HepG2 (cell line): Measurements from ENCODE around the gene KIF6. TPM values are rescaled to one million over a fixed set of nuclear protein-coding genes. Genes with fewer than 3 reads are reported as not detected.
A peak's percentile ranks its signal among the peaks of the same experiment; 100 is the strongest.

Experiments
- ATAC-seq: fragments of 200-7000 bp; cut with Tn5 transposase; 3 replicates; pipeline ENCODE4 v1.9.1; 2020; ENCODE audit warnings: mild to moderate bottlenecking, moderate library complexity
- BruUV-seq: library from RNA; stranded (reverse); fragments of 400-500 nt; replicated peaks from 2 replicates; lab custom pipeline; 2021; lab: Mats Ljungman, UMichigan
- CTCF ChIA-PET: fragments of 300-600 bp; formaldehyde crosslinking; extraction: SDS; loops from one replicate; lab custom pipeline; 2021; ENCODE audit warnings: low total read pairs, inconsistent platforms, low intra/inter-chr PET ratio; lab: Yijun Ruan, JAX
- POLR2A ChIA-PET: fragments of 350-600 bp; sonication (Branson Sonifier 250); formaldehyde crosslinking; loops from one replicate; lab custom pipeline; 2020; ENCODE audit warnings: antibody characterized with exemption, inconsistent platforms; lab: Yijun Ruan, JAX
- DNase-seq: peaks from one replicate; pipeline ENCODE4 v3.0.0-alpha.2; 2015; ENCODE audit warnings: low spot score
- FAIRE-seq: peaks from 3 replicates; lab custom pipeline; 2011; peaks lifted over from hg19 to GRCh38; lab: Jason Lieb, UNC
- H2AFZ ChIP-seq: one replicate; pipeline ENCODE4 v1.6.1; 2011; ENCODE audit warnings: low read length, inconsistent platforms
- H3K27ac ChIP-seq: fragments of 300-600 bp; 3 replicates; pipeline ENCODE4 v1.8.0; 2011; ENCODE audit warnings: mixed run types, mild to moderate bottlenecking, mixed read lengths, low read length, inconsistent platforms; ENCODE audit not compliant: insufficient read depth; ENCODE audit errors: extremely low read length
- H3K27me3 ChIP-seq, 2 experiments: fragments of 200-600 bp in 1 of 2; 2 replicates in 1 of 2; 3 replicates in 1 of 2; pipeline versions ENCODE4 v1.6.0 to v1.8.0; 2011; ENCODE audit warnings: low read length in 2 of 2, mild to moderate bottlenecking in 2 of 2, moderate library complexity in 2 of 2, inconsistent platforms in 1 of 2; ENCODE audit not compliant: insufficient read depth in 2 of 2, control insufficient read depth in 1 of 2
- H3K36me3 ChIP-seq, 2 experiments: fragments of 200-600 bp in 1 of 2; replicated peaks in 1 of 2; 2 replicates in 1 of 2; 3 replicates in 1 of 2; pipeline versions ENCODE4 v1.5.1 to v1.8.0; 2011; ENCODE audit warnings: low read length in 2 of 2, inconsistent platforms in 1 of 2; ENCODE audit not compliant: insufficient read depth in 2 of 2, control insufficient read depth in 1 of 2
- H3K4me1 ChIP-seq: 2 replicates; pipeline ENCODE4 v1.5.1; 2012; ENCODE audit warnings: low read length, inconsistent platforms; ENCODE audit not compliant: insufficient read depth
- H3K4me2 ChIP-seq: 2 replicates; pipeline ENCODE4 v1.6.0; 2011; ENCODE audit warnings: low read depth, low read length, inconsistent platforms
- H3K4me3 ChIP-seq, 3 experiments: fragments of 200-600 bp in 1 of 3; sonication (generic), shearing (Covaris generic) in 1 of 3; replicated peaks in 1 of 3; 2 replicates each; pipeline ENCODE4 v1.5.1; 2011 to 2016; ENCODE audit warnings: low read length in 3 of 3, inconsistent platforms in 2 of 3, low read depth in 2 of 3, mild to moderate bottlenecking in 2 of 3, control low read depth in 1 of 3, mixed read lengths in 1 of 3; ENCODE audit not compliant: insufficient read depth in 1 of 3
- H3K79me2 ChIP-seq: one replicate; pipeline ENCODE4 v1.6.1; 2011; ENCODE audit warnings: low read length, inconsistent platforms; ENCODE audit not compliant: insufficient read depth
- H3K9ac ChIP-seq: 2 replicates; pipeline ENCODE4 v1.6.0; 2011; ENCODE audit warnings: mild to moderate bottlenecking, low read depth, low read length, inconsistent platforms; ENCODE audit not compliant: insufficient read depth
- H3K9me3 ChIP-seq: 2 replicates; pipeline ENCODE4 v1.5.1; 2012; ENCODE audit warnings: mild to moderate bottlenecking, low read length
- H4K20me1 ChIP-seq: 2 replicates; pipeline ENCODE4 v1.6.0; 2011; ENCODE audit warnings: inconsistent platforms, mild to moderate bottlenecking, low read length, moderate library complexity; ENCODE audit not compliant: insufficient read depth
- BORCS8-MEF2B ChIP-seq: sonication (generic); formaldehyde crosslinking; IDR thresholded peaks from 2 replicates; pipeline ENCODE4 v1.8.0; 2022; ENCODE audit warnings: mild to moderate bottlenecking, missing genetic modification reagents
- HOMEZ ChIP-seq: IDR thresholded peaks from 2 replicates; pipeline ENCODE4 v1.6.1; 2016; ENCODE audit warnings: low read depth
- KAT7 ChIP-seq: IDR thresholded peaks from 2 replicates; pipeline ENCODE4 v1.6.1; 2018; ENCODE audit warnings: borderline replicate concordance, missing compliant biosample characterization
- KLF13 ChIP-seq: sonication (generic); formaldehyde crosslinking; IDR thresholded peaks from 2 replicates; pipeline ENCODE4 v1.4.0; 2020; ENCODE audit warnings: mild to moderate bottlenecking, missing genetic modification reagents
- MTF1 ChIP-seq: sonication (generic); formaldehyde crosslinking; IDR thresholded peaks from 2 replicates; pipeline ENCODE4 v1.5.0; 2020; ENCODE audit warnings: missing genetic modification reagents
- MXD3 ChIP-seq: IDR thresholded peaks from 2 replicates; pipeline ENCODE4 v1.6.1; 2016; ENCODE audit warnings: mild to moderate bottlenecking, missing biosample characterization, missing genetic modification reagents
- NR2C2 ChIP-seq: sonication (generic); formaldehyde crosslinking; IDR thresholded peaks from 2 replicates; pipeline ENCODE4 v1.4.0; 2020; ENCODE audit warnings: missing genetic modification reagents, mild to moderate bottlenecking, moderate library complexity, borderline replicate concordance
- NR2F6 ChIP-seq, 2 experiments: IDR thresholded peaks; 2 replicates each; pipeline ENCODE4 v1.6.1; 2016; ENCODE audit warnings: antibody characterized with exemption in 1 of 2, mild to moderate bottlenecking in 1 of 2
- SYNCRIP ChIP-seq: fragments of 200-400 bp; formaldehyde crosslinking; IDR thresholded peaks from 2 replicates; pipeline ENCODE4 v1.6.1; 2018; ENCODE audit warnings: mild to moderate bottlenecking, low read depth, low read length; ENCODE audit not compliant: insufficient read depth
- TBP ChIP-seq: sonication (generic); formaldehyde crosslinking; IDR thresholded peaks from 2 replicates; pipeline ENCODE4 v1.5.0; 2020; ENCODE audit warnings: missing genetic modification reagents
- U2AF1 ChIP-seq: fragments of 200-400 bp; formaldehyde crosslinking; optimal IDR thresholded peaks from 2 replicates; pipeline ENCODE3; 2017; ENCODE audit warnings: mild to moderate bottlenecking, low read depth, low read length
- ZBTB33 ChIP-seq: sonication (generic); formaldehyde crosslinking; IDR thresholded peaks from 2 replicates; pipeline ENCODE4 v1.4.0; 2020; ENCODE audit warnings: missing genetic modification reagents
- ZBTB37 ChIP-seq: sonication (generic); formaldehyde crosslinking; IDR thresholded peaks from 2 replicates; pipeline ENCODE4 v1.4.0; 2020; ENCODE audit warnings: mild to moderate bottlenecking, missing genetic modification reagents
- ZNF556 ChIP-seq: sonication (generic); formaldehyde crosslinking; IDR thresholded peaks from 2 replicates; pipeline ENCODE4 v1.4.0; 2020; ENCODE audit warnings: mild to moderate bottlenecking, missing genetic modification reagents, borderline replicate concordance
- ZNF7 ChIP-seq: IDR thresholded peaks from 2 replicates; pipeline ENCODE4 v1.6.1; 2016; ENCODE audit warnings: missing biosample characterization, missing genetic modification reagents
- ZNF766 ChIP-seq: sonication (generic); formaldehyde crosslinking; IDR thresholded peaks from 2 replicates; pipeline ENCODE4 v1.5.0; 2020; ENCODE audit warnings: missing genetic modification reagents, borderline replicate concordance
- ZNF775 ChIP-seq: sonication (generic); formaldehyde crosslinking; IDR thresholded peaks from 2 replicates; pipeline ENCODE4 v1.4.0; 2020; ENCODE audit warnings: missing genetic modification reagents, mild to moderate bottlenecking, moderate library complexity, borderline replicate concordance
- WGBS: methylation state at CpG from one replicate; pipeline ENCODE4 v1.1.6; 2017; ENCODE audit warnings: low lambda C conversion rate; 5-methylcytosine and 5-hydroxymethylcytosine counted together
- in situ Hi-C: cut with HindIII; loops from 2 replicates; pipeline ENCODE4 v1.10.0; 2017; ENCODE audit warnings: low pct_unique_long_range_greater_than_20kb; ENCODE audit not compliant: extremely low pct_ligation_motif_present
- intact Hi-C: fragments of 100-400 bp; cut with micrococcal nuclease; formaldehyde crosslinking; loops from one replicate; pipeline ENCODE4 v1.10.0; 2022; ENCODE audit not compliant: unreplicated experiment
- polyA plus RNA-seq, 8 experiments: library from polyadenylated mRNA; depleted of rRNA in 3 of 8; stranded (reverse) in 7 of 8; unstranded in 1 of 8; fragments of >200 nt; fragmentation: Illumina TruSeq in 4 of 8; extraction: Trizol in 4 of 8; gene quantifications; 2 replicates each; pipeline versions ENCODE4 v1.2.1 to v1.2.3, GENCODE V29; 2011 to 2016; ENCODE audit warnings: low read depth in 4 of 8, missing spikeins in 1 of 8, mixed read lengths in 1 of 8; ENCODE audit not compliant: insufficient read depth in 1 of 8
- total RNA-seq, 5 experiments: library from RNA; depleted of rRNA; stranded (reverse); fragments of >200 nt; fragmentation: Illumina TruSeq; extraction: Trizol; gene quantifications; 2 replicates each; pipeline ENCODE4 v1.2.3, GENCODE V29; 2016; ENCODE audit warnings: low read depth in 1 of 5

KIF6 gene
- total and polyA plus RNA-seq, 2 of the 13 experiments (the other 11 are each of a cell fraction or from before 2014, with no cell fraction given) = 0.04 to 0.27 TPM

- in situ Hi-C loops (no loop called here), intact Hi-C loops (no loop called here)
- POLR2A ChIA-PET = no interaction called here
- no peak overlapping the region for H3K4me2 ChIP-seq
- ATAC-seq (no peak), DNase-seq (peak; percentile 4), FAIRE-seq (no peak)
- H3K79me2 ChIP-seq = no peaks in the 10 kb centered on the region
- H4K20me1 ChIP-seq = no peaks in the 10 kb centered on the region
- WGBS = 0% methylated on average over 3 of the region's 3 CpGs
- H3K36me3 ChIP-seq = no peaks in the 10 kb centered on the region
- no peak overlapping the region for H3K27ac ChIP-seq
- no peaks in the 10 kb centered on the region for H3K27me3 ChIP-seq
- H3K4me3 ChIP-seq = no peak overlapping the region
- no TSS peak for BruUV-seq
- no peaks in the 10 kb centered on the region for H3K9me3 ChIP-seq
- no peak overlapping the region for H2AFZ ChIP-seq
- H3K9ac ChIP-seq = no peak overlapping the region
- TF ChIP-seq NR2F6 (IDR thresholded peaks at IDR 0.05) (no peak), NR2F6 (CRISPR knock-in tag; IDR thresholded peaks at IDR 0.05) (no peak), ZNF7 (CRISPR knock-in tag) (no peak), U2AF1 (no peak), TBP (no peak), ZNF766 (CRISPR knock-in tag) (no peak), BORCS8-MEF2B (CRISPR knock-in tag) (no peak), ZNF556 (no peak), KLF13 (CRISPR knock-in tag) (no peak), ZBTB37 (CRISPR knock-in tag) (no peak), ZNF775 (CRISPR knock-in tag) (no peak), MXD3 (CRISPR knock-in tag) (no peak), KAT7 (no peak), NR2C2 (CRISPR knock-in tag) (no peak), MTF1 (CRISPR knock-in tag) (no peak), HOMEZ (CRISPR knock-in tag) (no peak), ZBTB33 (CRISPR knock-in tag) (no peak), SYNCRIP (no peak)
- H3K4me1 ChIP-seq = no peaks in the 10 kb centered on the region
- CTCF ChIA-PET = no interaction called here
These were observed 115.0 kb downstream of the KIF6 start for GRCh38 chr6:39610221-39610620.
